Fibroblast of gingiva (primary cell): ENCODE measurements around the gene WDR26.
"Not testable (repeated sequence)": the region's sequence is repeated elsewhere in the genome, so short reads cannot be mapped to it uniquely, and the experiment has no call there.

Source experiments
- DNase-seq: peaks from one replicate; pipeline ENCODE4 v3.0.0-alpha.2; 2011; ENCODE audit warnings: low read depth

WDR26 gene

GRCh38 chr1:224348137-224348536 is 86.5 kb downstream of the WDR26 start:
- no peak for DNase-seq

DNA sequence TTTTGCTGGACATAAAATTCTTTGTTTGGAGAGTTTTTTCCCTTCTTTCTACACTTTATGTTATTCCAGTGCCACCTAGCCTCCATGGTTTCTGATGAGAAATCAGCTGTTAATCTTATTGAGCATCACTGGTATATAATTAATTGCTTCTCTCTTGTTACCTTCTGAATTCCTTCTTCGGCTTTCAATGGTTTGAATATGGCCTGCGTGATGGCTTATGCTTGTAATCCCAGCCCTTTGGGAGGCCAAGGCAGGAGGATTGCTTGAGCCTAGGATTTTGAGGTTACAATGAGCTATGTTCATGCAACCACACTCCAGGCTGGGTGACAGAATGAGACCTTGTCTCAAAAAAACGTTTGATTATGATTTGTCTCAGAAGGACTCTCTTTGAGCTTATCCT is 90.9 kb downstream of the WDR26 start:
- DNase-seq: no peak

- DNase-seq: not testable (repeated sequence)
Measured at GRCh38 chr1:224340453-224341384, 93.9 kb downstream of the WDR26 start.

DNA sequence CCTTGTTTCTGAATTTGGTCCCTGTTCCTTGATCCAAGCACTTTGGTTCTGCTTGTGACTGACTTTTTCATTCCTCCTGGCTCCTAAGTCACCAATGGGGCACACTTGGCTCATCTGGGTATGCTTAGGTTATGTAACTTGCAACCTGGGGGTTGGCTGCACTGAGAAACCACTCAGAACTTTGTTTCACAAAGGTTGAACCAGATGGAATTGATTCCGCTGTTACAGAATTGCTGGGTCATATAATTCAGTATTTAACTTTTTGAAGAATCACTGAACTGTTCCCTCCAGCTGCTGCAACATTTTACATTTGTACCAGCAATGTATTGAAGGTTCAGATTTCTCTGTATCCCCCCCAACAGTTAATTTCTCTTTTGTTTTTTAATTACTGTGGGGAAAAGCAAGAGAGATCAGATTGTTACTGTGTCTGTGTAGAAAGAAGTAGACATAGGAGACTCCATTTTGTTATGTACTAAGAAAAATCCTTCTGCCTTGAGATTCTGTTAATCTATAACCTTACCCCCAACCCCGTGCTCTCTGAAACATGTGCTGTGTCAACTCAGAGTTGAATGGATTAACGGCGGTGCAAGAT is 95.1 kb downstream of the WDR26 start:
- DNase-seq: no peak

DNA sequence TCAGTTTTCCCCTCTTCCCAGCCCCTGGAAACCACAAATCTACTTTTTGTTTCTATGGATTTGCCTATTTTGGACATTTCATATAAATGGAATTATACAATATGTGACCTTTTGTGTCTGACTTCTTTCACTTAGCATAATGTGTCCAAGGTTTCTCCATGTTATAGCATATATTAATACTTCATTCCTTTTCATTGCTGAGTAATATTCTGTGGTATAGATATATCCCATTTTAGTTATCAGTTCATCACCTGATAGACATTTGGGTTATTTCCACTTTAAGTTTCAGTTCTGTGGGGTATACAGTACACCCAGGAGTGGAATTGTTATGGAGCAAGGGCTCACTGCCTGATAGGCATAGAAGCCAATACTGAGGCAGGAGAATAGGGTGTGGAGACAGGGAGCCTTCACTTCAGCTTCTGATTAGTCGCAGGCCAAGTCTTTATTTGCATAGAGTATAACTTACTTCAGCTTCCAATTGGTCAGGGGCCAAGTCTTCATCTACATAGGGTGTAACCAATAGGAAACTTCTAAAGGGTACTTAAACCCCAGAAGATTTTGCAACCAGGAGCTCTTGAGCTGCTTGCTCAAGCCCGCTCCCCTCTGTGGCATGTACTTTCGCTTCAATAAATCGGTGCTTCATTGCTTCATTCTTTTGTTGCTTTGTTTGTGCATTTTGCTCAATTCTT is 96.3 kb downstream of the WDR26 start:
- no peak for DNase-seq
